Renal pelvis (tissue), 4 donors: ENCODE data around the gene RREB1. TPM values are rescaled to one million over a fixed set of nuclear protein-coding genes. Genes with fewer than 3 reads are reported as not detected.

Source experiments
- DNase-seq: peaks from one replicate; pipeline ENCODE4 v3.0.0-alpha.2; 2013
- polyA plus RNA-seq, 3 donors: library from polyadenylated mRNA; unstranded; fragments of 120-200 nt; gene quantifications; one replicate each; pipeline ENCODE4 v1.2.1, GENCODE V29; 2013; ENCODE audit not compliant: insufficient read length in 3 of 3

RREB1 gene
- polyA plus RNA-seq, 3 donors: 21.8 to 29.0 (median 27.5) TPM

DNA sequence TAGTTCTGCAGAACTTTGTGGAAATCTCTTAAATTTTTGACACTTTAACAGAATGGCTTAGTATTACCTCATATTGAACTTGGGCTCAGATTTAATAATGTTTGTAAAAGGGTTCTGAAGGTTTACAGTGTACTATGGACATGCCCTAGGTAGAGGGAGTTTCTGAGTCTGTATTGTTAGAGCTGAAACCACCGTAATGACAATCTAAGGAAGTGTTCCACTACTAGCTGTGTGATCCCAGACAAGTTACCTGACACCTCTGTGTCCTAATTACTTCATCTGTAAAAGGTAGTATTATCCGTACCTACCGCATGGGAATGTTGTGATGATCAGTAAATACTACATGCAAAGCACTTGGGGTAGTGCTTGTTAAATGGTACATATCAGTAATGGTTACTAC, 86.9 kb downstream of the RREB1 start:
- no peak for DNase-seq

DNA sequence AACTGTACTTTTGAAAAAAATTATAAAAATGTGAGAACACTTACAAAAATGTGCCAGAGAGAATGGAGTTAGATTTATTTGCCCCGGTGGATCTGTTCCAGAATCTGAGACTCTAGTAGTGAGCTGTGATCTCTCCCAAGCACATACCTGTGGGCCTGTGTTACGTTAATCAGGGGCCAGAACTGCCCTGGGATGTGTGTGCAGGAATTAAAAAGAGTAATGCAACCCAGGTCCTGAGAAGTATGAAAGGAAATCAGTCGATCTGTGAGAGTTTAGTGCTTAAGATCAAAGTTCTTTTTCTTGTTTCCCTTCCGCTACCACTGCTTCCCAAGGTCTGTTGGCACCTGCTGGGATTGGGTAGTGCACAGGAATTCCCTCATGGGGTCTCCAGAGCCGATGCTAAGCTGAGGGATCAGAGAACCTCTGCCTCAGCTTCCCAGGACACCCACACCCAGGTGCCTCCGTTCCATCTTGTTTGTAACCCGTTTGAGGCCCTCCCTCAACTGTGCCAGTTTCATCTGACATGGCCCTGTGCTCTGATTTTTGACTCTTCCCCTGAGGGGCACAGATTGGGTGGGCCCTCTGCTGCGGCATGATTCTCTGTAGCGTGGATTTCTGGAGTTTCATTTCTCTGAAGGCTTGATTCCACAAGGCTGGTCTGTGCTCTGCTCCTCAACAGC, 87.7 kb downstream of the RREB1 start:
- no peak for DNase-seq

DNA sequence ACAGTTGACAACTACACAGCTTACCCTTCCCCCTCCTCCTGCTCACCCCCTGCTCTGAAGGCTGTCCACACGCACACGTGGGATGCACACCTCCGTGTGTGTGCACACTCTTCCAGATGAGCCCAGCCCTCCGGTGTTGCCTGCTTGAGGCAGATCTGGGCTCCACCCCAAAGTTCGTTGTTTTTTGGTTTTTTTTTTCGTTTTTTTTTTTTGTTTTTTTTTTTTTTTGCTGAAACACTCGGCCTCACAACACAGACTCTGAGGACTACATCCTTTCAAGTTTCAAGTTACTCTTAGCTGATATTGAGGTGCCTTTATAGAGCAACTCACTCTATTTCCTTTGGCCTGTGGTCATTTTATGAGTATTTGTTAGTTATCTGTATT, 88.2 kb downstream of the RREB1 start:
- DNase-seq: no peak

DNA sequence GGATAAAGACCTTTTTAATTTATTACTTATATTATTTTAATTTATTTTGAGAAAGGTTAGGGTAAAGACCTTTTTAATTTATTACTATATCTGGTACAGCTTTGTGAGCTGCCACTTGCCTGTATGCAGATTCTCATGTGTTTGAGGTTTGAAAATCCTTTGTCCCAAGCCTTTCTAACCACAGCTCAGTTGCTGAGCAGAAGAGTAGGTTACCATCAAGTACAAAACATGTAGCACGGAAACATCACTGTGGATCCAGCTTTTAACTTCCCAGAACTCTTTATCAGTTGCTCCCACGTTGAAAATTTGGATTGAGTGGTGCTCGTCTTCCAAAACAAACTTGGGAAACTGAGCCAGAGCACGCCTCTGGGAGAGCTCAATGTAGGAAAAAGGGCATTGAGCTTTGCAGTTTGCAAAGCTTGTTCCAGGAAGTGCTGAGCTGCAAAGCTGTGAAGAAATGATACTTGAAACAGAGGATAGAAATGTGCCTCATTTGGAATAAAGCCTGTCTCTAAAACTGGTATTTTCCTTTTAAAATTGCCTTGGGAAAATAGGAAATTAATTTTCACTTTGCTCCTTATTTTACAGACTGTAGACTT, 89.0 kb downstream of the RREB1 start:
- no peak for DNase-seq

DNA sequence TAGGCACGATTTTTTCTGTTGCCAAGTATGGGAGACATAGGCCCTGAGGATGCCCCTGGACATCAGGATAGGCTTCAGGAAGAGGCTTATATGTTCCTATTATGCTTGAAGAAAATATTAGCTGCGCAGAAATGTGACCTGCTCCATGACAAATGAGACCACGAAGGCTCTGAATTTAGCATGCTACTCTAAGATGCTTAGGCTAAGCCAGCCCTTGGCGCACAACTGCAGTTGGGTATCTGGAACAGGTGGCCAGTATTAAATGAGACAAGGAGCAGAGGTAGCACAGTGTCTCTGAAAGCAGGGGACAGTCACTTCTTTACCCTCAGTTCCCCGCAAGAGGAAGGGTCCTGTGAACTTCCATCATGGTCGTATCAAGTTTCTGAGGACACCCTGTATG, 90.0 kb downstream of the RREB1 start:
- DNase-seq: no peak

DNA sequence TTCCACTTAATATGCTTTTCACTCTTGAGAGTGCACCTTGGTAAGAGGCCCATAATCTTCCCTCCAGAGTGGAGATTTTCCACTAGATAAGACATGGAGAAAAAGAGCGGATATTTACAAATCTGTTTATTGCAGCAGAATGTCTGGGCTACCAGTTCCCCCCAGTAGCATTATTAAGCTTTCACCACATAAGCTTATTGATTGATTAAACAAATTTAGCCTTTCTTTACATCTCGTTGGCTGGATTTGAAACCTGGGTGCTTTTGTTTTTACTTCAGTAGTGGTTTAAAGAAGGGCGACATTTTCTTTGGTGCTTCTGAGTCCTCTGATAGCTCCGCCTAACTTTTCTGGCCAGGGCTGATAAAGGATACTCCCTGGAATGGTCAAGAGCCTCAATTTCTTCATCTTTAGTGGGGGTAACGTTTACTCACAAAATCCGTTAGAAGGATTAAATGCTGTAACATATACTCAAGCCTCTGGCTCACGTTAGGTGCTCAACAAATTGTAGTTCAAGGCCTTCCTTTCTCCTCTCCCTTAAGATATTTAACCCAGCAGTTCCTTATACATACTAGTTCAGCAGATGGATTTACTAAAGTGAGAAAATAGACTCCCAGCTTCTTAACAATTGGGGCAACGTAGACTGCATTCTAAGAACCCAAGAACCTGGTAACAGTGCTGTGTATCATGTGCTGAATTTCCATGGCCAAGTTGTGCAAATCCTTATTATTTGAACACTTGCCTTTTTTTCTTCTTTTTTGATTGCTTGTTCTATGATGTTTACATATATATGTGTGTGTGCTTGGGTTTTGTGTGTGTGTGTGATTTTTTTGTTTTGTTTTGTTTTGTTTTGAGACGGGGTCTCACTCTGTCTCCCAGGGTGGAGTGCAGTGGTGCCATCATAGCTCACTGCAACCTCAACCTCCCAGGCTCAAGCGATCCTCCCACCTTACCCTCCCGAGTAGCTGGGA, 91.4 kb downstream of the RREB1 start:
- DNase-seq: no peak

DNA sequence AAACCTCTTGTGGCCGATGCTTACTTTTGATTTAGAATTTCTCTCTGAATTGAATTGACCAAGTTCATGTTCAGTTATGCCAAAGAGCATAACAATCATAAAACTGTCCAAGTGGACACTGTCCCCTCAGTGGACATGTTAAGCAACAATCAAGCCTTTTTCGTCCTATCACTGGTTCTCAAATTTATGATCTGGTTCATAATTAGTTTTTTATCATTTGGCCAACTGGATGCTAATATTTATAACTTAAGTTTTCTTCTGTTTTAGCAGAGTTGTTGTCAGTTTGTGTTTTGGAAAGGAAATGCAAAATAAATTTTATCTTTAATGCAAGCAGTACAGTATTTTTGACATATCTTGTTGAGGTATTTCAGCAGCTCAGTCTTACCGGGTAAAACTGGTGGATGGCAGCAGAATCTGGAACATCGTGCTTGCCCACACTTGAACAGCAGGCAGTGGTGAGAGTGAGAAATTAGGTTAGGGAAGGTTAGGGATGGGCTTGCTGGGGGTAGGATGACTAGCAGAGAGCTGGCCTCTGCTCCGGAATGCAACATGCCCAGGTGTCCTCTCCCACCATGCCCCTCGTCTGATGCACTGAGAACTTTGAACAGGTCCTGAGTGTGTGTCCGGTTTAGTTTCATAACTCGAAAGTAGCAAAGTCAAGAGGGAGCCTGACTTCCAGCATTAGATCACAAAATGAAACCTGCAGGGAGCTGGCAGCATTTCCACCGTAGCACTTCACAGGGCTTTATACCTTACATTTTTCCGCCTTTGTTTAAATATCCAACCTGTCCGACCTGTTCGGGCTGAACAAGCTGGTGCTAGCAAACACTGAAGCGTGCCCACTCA, 93.1 kb downstream of the RREB1 start:
- DNase-seq: peak; percentile 34

DNA sequence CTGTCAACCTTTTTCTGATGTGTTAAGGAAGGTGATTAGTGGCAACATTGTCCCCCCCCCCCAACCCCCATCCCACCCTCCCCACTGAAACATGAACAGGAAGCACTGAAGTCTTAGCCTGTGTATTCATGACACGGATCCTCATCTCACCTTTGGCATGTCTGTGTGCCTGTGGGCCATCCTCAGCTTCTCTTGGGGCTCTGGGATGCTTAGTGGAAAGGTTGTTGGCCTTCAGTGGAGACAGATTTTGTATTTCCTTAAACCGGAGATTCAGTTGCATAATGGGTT, 93.6 kb downstream of the RREB1 start:
- DNase-seq: no peak

DNA sequence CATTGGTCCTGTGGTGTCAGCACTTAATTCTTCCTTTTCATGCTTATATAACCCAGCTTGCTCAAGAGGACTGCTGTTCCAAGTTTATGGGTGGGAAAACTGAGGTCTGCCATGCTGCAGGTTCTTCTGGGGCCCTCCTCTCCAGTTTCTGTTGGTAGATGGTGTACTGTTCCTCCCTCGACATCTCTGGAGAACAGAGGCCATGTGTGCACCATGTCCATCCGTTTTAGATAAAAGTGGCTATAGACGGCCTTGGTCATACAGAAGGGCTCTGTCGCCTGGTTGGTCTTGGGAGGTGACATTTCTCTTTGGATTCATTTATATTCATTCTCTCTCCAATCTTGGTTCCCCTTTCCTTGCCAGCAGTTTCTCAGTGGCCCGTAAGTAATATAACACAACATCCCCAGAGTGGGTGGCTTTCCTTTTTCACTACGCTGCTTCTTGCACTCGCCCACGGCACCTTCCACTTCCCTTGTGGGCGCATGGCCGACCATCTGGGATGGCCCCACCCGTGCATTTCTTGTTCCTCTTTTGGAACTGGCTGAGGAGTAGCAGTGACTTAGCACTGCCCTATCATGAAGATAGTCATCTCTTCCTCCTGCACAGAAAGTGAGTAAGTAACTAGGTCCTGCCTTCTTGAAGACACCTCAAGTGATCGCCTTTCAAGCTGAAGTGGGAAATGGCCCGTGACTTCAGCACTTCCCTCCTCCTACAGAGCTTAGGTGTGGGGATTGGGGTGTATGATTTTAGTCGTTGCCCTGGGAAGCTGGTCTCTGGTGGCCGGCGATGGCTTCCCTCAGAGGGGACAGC, 94.2 kb downstream of the RREB1 start:
- DNase-seq: no peak

DNA sequence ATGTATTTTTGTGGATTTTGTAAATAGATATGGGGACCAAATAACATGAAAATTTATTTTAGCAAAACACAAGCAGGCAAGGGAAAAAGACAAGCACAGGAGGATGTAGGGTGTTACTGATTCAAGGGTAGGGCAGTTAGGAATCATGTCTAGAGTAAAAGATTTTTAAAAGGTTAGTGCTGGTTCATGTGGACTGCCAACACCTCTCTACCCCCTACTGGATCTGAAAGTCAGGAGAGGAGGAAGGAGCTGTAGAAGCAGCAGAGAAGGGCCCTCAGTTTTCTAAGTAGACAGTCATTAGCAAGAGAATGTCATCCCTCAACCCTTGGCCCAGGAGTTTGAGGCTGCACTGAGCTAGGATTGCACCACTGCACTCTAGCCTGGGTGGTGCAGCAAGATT, 95.2 kb downstream of the RREB1 start:
- DNase-seq: no peak

DNA sequence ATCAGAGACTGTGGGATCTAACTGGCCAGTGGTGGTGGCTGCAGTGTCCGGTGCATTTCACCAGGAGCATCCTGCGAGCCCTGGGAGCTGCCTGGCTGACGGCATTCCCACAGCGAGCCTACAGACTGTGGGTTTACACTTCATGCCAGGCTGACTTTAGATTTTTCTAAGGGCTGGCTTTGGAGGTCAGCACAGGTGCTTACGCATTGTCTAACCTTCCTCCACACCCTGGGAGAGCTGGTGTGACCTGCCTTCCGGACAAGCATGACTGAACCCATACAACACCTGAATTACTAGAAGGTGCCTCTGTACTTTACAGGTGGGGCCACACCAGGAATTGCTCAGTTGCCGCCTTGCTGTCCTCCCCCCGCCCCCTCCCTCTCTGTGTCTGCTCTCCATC, 96.2 kb downstream of the RREB1 start:
- no peak for DNase-seq

DNA sequence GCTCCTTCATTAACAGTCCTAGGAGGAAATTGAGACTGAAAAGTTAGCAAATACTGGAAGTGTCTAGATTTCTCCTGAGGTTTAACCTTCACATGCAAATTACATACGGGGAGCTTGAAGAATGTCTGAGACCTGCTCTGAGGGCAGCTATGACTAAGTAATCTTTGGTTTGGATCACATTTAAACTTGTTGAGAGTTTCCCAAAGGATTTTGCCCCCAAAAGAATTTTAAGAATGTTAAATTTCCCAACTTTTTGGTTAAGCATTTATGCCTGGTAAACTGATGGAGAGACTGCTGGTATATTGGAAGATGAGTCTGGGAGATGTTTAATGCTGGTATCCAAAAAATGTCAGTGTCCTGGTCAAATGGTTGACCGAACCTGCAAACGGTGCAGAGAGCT, 97.0 kb downstream of the RREB1 start:
- no peak for DNase-seq

DNA sequence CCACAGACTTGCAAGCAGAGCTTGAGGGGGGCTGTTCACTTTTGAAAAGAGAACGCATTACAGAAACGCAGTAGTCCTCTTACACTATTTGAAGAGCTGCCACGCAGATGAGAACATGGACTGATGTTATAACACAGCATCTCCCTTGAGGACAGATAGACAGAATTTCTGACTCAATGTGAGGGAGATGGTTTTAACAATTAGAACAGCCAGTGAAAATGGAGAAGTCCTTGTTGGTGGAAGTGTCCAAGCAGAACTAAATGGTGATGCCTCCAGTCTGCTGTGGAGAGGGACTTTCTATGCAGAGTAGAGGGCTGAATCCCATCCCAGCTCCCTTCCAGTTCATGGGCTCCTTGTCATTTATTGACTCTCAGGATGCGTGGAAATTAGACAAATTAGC, 100.0 kb downstream of the RREB1 start:
- DNase-seq: no peak

DNA sequence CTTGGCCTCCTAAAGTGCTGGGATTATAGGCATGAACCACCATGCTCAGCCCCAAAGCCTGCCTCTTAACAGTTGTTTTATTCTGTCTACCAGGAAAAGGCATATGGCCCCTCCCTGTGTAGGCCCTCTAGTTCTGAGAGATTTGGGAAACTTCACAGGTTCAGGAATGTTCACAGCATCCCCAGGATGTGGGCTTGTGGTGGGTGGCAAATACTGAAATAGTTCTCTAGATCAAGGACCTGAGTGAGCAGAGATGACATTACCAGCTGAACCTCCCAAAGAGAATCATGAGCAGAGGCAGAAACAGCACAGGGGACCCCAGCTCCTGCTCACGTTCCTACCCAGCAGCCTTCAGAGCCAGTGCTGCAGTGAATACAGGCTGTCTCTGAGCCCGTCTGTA, 105.7 kb downstream of the RREB1 start:
- DNase-seq: no peak

DNA sequence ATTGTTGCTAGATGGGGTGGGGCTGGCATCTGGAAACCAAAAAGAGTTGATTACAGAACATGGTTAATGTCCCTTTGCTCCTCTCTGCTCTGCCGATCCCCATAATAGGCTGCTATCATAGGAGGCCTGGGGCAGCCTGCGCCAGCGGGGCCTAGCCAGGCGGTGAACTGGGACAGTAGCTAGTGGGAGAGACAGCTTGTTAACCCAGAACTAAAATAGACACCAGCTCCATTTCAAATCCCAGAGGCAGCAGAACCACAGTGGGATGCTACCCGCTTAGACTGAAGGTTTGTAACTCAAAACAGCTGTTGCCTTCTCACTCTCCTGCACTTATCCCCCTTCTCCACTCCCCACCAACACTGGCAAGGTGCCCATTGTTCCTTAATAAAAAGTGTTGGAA, 106.7 kb downstream of the RREB1 start:
- DNase-seq: no peak

DNA sequence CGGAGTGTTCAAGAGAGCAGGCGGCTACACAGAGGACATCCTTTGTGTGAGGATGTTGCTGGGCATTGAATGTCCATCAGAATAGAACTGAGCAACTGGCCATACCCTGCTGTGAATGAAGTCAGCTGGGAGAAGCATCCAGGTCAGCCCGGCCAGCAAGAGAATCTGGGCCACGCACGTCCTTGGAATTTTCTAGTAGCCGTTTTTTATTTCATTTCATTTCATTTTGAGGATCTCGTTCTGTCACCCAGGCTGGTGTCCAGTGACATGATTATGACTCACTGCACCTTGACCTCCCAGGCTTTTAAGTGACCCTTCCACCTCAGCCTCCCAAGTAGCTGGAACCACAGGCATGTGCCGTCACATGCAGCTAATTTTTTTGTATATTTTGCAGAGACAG, 107.4 kb downstream of the RREB1 start:
- DNase-seq: no peak

DNA sequence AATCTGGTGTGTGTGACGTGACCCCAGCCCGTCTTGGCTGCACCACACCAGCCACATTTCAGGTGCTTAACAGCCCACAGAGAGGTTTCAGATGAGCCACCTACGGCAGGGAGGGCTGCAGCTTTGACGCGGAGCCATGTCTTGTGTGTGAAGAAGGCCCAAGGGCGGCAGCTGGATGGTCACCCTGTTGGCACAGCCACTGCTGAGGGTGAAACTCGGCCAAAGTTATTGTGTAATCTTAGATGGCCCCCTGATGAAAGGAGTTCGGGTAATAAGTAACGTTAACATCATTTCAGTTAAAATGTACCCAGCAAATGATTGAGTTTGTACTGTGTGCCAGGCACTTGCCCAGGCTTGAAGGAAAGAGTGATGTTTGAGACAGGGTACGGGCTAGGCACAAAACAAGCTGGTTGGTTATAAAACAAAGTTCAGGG, 108.1 kb downstream of the RREB1 start:
- DNase-seq: no peak

DNA sequence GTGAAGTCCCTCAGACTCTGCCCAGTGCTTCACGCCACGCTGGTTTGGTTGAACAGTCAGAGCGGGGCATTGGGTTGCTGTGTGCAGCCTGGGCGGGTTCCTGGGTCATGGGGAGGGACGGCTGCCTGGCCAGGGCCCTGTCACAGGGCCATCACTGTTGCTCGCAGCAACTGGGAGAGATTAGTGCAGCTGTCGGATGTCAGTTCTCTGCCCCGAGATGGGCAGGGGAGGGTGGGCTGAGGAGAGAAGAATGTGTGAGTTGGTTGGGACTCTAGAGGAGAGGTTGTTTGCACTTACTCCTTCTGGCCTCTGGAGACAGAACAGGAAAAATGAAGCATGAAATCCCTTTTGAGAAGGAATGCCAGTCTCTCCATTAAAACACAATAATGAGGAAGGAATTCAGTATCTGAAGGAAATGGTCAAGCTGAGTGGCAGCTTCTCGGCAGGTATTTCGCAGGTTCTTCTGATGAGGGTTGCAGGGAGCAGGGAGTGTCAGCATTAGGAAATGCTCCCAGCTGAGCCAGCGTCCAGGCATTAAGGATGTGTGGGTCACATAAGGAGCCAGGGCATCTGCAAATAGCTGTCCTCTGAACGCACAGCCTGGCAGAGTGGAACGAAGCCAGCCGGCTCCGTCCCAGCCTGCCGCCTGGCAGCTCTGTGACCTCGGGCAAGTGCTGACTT, 109.3 kb downstream of the RREB1 start:
- DNase-seq: peak; percentile 42

DNA sequence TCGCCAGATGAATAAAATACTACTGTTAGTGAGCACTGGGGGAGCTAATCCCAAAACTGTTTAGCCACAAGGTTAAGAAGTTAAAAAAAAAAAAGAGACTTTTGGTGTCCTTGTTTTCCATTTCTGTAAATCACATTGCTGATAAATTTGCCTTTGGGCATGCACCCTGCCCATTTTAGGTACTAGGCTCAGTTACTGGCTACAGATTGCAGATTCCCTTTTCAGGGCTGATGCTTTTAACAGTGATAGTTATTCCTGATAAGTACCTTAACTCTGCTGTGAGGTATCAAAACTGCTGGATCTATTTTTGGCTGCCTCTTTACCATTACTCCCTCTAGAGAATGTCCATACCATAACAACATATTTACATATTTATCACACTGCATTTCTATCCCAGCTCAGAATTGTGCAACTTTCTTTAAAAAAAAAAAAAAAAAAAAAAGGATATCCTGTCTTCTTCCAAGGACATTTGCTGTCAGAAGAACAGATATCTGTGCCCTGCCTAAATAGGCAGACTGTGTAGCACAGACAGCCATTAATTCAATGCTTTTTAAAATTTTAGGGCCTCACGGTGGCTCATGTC, 110.7 kb downstream of the RREB1 start:
- DNase-seq: no peak

DNA sequence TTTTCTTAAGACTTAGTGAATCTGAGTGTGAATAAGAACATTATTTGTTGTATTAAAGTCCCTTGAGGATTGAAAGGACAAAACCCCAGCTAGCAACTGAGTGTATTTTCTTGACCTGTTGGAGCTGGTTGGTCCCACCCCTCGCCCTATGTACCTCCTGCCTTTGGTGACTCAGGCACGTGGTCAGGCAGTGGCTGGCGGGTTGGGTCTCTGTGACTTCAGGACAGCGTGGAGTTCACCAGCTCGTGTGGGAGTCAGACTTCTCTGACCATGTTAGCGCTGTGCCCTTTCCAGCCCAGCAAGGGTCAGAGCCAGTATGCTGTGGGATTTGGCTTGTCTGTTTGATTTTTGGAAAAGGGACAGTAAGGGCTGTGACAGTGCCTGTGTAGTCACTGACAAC, 111.5 kb downstream of the RREB1 start:
- DNase-seq: no peak
